Vagina (tissue), 2 donors: Measurements from ENCODE around the gene CD44.

ENCODE experiments used
- CTCF ChIP-seq, 3 experiments: fragments of 450-650 bp in 2 of 3; fragments of 200-600 bp in 1 of 3; sonication (generic) in 1 of 3; IDR thresholded peaks; one replicate each; pipeline ENCODE4 v1.5.1; 2017 to 2019; ENCODE audit warnings: antibody characterized with exemption in 3 of 3, mild to moderate bottlenecking in 2 of 3, moderate library complexity in 2 of 3
- POLR2A ChIP-seq, 2 donors: fragments of 450-650 bp; IDR thresholded peaks; one replicate each; pipeline ENCODE4 v1.6.1; 2017; ENCODE audit warnings: antibody characterized with exemption in 2 of 2, mild to moderate bottlenecking in 2 of 2, moderate library complexity in 2 of 2

GRCh38 chr11:35277827-35278226, 138.9 kb downstream of the CD44 start:
- no peak for TF ChIP-seq CTCF (IDR thresholded peaks at IDR 0.05)
- TF ChIP-seq POLR2A (IDR thresholded peaks at IDR 0.05), result no peak
